ENCODE measurements around the gene DPYD.

The DPYD gene

GRCh38 chr1:97603218-97603617 is 317.6 kb downstream of the DPYD start:
- no peak for DNase-seq

GRCh38 chr1:97599447-97599846 is 321.4 kb downstream of the DPYD start:
- DNase-seq = no peak

- no peak for DNase-seq
Observed at GRCh38 chr1:97593192-97593591, 327.6 kb downstream of the DPYD start.

- DNase-seq = no peak
Observed at GRCh38 chr1:97588772-97589171, 332.1 kb downstream of the DPYD start.

GRCh38 chr1:97581614-97582051 is 339.2 kb downstream of the DPYD start:
- no peak for DNase-seq

- no peak for DNase-seq
Observed at GRCh38 chr1:97577613-97578012, 343.2 kb downstream of the DPYD start.

- DNase-seq = no peak
Observed at GRCh38 chr1:97573553-97573952, 347.3 kb downstream of the DPYD start.

- DNase-seq = no peak
Observed at GRCh38 chr1:97572561-97572960, 348.3 kb downstream of the DPYD start.

GRCh38 chr1:97571760-97572159 is 349.1 kb downstream of the DPYD start:
- DNase-seq = no peak

- DNase-seq = no peak
Observed at GRCh38 chr1:97570691-97571090, 350.1 kb downstream of the DPYD start.

- no peak for DNase-seq
Observed at GRCh38 chr1:97567000-97567749, 353.7 kb downstream of the DPYD start.

- no peak for DNase-seq
Observed at GRCh38 chr1:97565886-97566285, 354.9 kb downstream of the DPYD start.

- DNase-seq = no peak
Observed at GRCh38 chr1:97563926-97564325, 356.9 kb downstream of the DPYD start.

- DNase-seq = no peak
Observed at GRCh38 chr1:97562081-97562480, 358.8 kb downstream of the DPYD start.

- no peak for DNase-seq
Observed at GRCh38 chr1:97560714-97561113, 360.1 kb downstream of the DPYD start.

- DNase-seq = no peak
Observed at GRCh38 chr1:97553971-97554370, 366.9 kb downstream of the DPYD start.

GRCh38 chr1:97551113-97551512 is 369.7 kb downstream of the DPYD start:
- DNase-seq = no peak

- no peak for DNase-seq
Observed at GRCh38 chr1:97545446-97545845, 375.4 kb downstream of the DPYD start.

- DNase-seq = no peak
Observed at GRCh38 chr1:97540346-97540888, 380.4 kb downstream of the DPYD start.

GRCh38 chr1:97538113-97538512 is 382.7 kb downstream of the DPYD start:
- DNase-seq = no peak

- no peak for DNase-seq
Observed at GRCh38 chr1:97533358-97533757, 387.5 kb downstream of the DPYD start.

- DNase-seq = no peak
Observed at GRCh38 chr1:97529600-97529999, 391.2 kb downstream of the DPYD start.

- no peak for DNase-seq
Observed at GRCh38 chr1:97524211-97524610, 396.6 kb downstream of the DPYD start.

- DNase-seq = no peak
Observed at GRCh38 chr1:97516588-97516987, 404.2 kb downstream of the DPYD start.

- DNase-seq = no peak
Observed at GRCh38 chr1:97508653-97509218, 412.1 kb downstream of the DPYD start.

Measured in CD4-positive, alpha-beta T cell treated with Interleukin-17A for 1 hour (primary cell).